HEK293T (cell line): ENCODE results near the gene RSPH9.

Source experiments
- BHLHE40 ChIP-seq: fragments of 450-650 bp; IDR thresholded peaks from 2 replicates; pipeline ENCODE4 v1.6.1; 2016; ENCODE audit warnings: mild to moderate bottlenecking, moderate library complexity, borderline replicate concordance
- FOXM1 ChIP-seq: fragments of 450-650 bp; IDR thresholded peaks from 2 replicates; pipeline ENCODE4 v1.6.1; 2017; ENCODE audit warnings: mild to moderate bottlenecking, borderline replicate concordance
- SP1 ChIP-seq: fragments of 450-650 bp; IDR thresholded peaks from 2 replicates; pipeline ENCODE4 v1.6.1; 2017
- SUZ12 ChIP-seq: fragments of 450-650 bp; IDR thresholded peaks from 2 replicates; pipeline ENCODE4 v1.6.1; 2016; ENCODE audit warnings: mild to moderate bottlenecking
- ZNF384 ChIP-seq: fragments of 450-650 bp; IDR thresholded peaks from 2 replicates; pipeline ENCODE4 v1.6.1; 2016

DNA sequence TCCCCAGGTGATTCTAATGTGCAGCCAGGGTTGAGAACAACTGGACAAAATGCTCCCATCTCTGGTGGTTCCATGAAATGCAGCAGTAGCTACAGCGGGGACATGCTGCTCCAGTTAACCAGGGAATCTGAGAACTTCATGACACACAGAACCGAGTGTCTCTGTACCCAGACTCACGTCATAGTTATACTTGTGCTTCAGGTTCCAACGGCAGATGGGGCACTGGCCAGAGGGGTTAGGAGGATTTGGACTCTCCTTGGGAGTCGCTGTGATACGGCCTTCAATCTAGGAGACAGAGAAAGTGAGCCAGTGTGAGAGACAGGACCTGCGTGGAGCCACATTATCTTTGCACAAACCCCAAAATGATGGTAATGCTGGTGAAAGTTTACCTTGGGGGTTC lies 33.5 kb downstream of the RSPH9 start:
- no peak for TF ChIP-seq BHLHE40
- TF ChIP-seq SP1 = no peak
- no peak for TF ChIP-seq SUZ12
- TF ChIP-seq FOXM1 = no peak
- TF ChIP-seq ZNF384 = no peak
